Amniotic epithelial cell (primary cell): ENCODE measurements around the gene C1orf159.
"Not testable (repeated sequence)": the region's sequence is repeated elsewhere in the genome, so short reads cannot be mapped to it uniquely, and the experiment has no call there.

ENCODE experiments used
- DNase-seq: peaks from one replicate; pipeline ENCODE4 v3.0.0-alpha.2; 2010; ENCODE audit warnings: low read depth

The C1orf159 gene

GRCh38 chr1:1115786-1116700, at the start of gene C1orf159:
C1orf159 (minus strand) TSS chr1:1116089; CDS start chr1:1091543, 24,546 bp downstream.
- peak; percentile 95 for DNase-seq

GRCh38 chr1:1165485-1165884, 49.6 kb upstream of the C1orf159 start:
- no peak for DNase-seq

GRCh38 chr1:1164701-1165451, 49.0 kb upstream of the C1orf159 start:
- peak; percentile 15 for DNase-seq

GRCh38 chr1:1164361-1164700, 48.4 kb upstream of the C1orf159 start:
- no peak for DNase-seq

- no peak for DNase-seq
These were observed 47.7 kb upstream of the C1orf159 start for GRCh38 chr1:1163538-1164070.

- no peak for DNase-seq
These were observed 47.0 kb upstream of the C1orf159 start for GRCh38 chr1:1162597-1163537.

- no peak for DNase-seq
These were observed 45.8 kb upstream of the C1orf159 start for GRCh38 chr1:1161683-1162079.

- no peak for DNase-seq
These were observed 45.3 kb upstream of the C1orf159 start for GRCh38 chr1:1161078-1161682.

- no peak for DNase-seq
These were observed 44.5 kb upstream of the C1orf159 start for GRCh38 chr1:1160281-1160930.

- no peak for DNase-seq
These were observed 42.2 kb upstream of the C1orf159 start for GRCh38 chr1:1157914-1158710.

GRCh38 chr1:1157426-1157913, 41.6 kb upstream of the C1orf159 start:
- peak; percentile 91 for DNase-seq

- no peak for DNase-seq
These were observed 41.1 kb upstream of the C1orf159 start for GRCh38 chr1:1157033-1157365.

GRCh38 chr1:1156140-1157032, 40.5 kb upstream of the C1orf159 start:
- DNase-seq, result no peak

GRCh38 chr1:1155258-1155657, 39.4 kb upstream of the C1orf159 start:
- DNase-seq, result no peak

GRCh38 chr1:1153874-1154273, 38.0 kb upstream of the C1orf159 start:
- no peak for DNase-seq

GRCh38 chr1:1153215-1153614, 37.3 kb upstream of the C1orf159 start:
- DNase-seq, result not testable (repeated sequence)

GRCh38 chr1:1152431-1152830, 36.5 kb upstream of the C1orf159 start:
- DNase-seq, result not testable (repeated sequence)

- no peak for DNase-seq
These were observed 35.4 kb upstream of the C1orf159 start for GRCh38 chr1:1151306-1151705.

GRCh38 chr1:1150100-1150499, 34.2 kb upstream of the C1orf159 start:
- DNase-seq, result no peak
